HG02642 (cell line): ENCODE results near the gene SSC5D.
"Not testable (repeated sequence)": the region's sequence is repeated elsewhere in the genome, so short reads cannot be mapped to it uniquely, and the experiment has no call there.

Source experiments
- ATAC-seq: cut with Tn5 transposase; IDR thresholded peaks from one replicate; pipeline ENCODE4 v1.9.1; 2021; ENCODE audit warnings: mild to moderate bottlenecking; ENCODE audit not compliant: unreplicated experiment, poor library complexity

The SSC5D gene

DNA sequence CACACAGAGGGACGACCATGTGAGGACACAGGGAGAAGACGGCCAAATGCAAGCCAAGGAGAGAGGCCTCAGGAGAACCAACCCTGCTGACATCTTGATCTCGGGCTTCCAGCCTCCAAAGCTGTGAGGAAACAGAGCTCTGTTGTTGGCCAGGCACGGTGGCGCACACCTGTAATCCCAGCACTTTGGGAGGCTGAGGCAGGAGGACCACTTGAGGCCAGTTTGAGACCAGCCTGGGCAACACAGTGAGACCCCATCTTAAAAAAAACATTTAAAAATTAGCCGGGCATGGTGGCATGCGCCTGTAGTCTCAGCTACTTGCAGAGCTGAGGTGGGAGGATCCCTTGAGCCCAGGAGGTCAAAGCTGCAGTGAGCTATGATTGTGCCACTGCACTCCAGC lies 46.0 kb downstream of the SSC5D start:
- not testable (repeated sequence) for ATAC-seq

DNA sequence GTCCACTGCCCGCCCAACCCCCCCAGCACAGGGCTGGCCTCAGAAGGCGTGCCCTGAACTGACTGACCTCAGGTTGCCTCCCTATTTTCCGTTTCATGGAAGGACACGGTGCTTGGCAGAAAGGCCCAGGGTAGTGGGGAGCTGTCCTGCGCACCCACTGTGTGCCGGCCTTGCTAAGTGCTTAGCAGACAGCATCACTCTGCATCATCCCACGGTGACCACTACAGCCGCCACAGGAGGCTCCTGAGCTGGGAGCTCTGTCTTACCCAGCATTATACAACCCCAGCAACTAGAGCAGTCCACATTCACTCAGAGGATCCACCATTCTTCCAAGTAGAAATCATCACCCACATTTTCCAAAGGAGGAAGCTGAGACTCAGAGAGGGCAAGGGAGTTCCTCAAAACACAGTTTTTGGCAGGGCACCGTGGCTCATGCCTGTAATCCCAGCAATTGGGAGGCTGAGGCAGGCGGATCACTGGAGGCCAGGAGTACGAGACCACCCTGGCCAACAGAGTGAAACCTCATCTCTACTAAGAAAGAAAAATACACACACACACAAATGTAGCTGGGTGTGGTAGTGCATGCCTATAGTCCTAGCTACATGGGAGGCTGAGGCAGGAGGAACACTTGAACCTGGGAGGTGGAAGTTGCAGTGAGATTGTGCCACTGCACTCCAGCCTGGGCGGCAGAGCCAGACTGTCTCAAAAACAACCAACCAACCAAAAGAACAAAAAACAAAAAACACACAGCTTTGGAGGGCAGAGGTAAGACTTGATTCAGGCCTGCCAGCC lies 47.1 kb downstream of the SSC5D start:
- ATAC-seq, result no peak

- no peak for ATAC-seq
Observed at GRCh38 chr19:55535965-55536350, 47.7 kb downstream of the SSC5D start.

DNA sequence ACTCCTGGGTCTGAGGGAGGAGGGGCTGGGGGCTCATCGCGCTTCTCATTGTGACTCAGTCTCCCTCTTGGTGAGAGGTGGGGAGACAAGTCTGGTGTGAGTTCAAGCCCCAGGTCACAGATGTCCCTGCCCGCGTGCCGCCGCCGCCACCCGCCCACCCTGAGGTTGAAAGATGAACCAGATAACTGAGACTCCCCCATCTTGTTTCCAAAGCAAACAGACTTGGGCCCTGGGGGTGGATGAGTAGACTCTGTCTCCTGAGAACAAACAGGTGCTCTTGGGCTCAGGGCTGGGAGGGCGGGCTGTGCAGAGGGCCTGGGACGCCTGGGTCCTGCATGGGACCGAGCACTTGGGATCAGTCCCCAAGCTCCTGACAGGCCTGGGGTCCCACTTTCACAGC lies 48.1 kb downstream of the SSC5D start:
- ATAC-seq, result no peak

- no peak for ATAC-seq
Observed at GRCh38 chr19:55536951-55537740, 48.9 kb downstream of the SSC5D start, which contains the start of gene SBK2. TSS of gene SBK2 (minus strand) at chr19:55537133. CDS start at chr19:55536294, 839 bp downstream.

DNA sequence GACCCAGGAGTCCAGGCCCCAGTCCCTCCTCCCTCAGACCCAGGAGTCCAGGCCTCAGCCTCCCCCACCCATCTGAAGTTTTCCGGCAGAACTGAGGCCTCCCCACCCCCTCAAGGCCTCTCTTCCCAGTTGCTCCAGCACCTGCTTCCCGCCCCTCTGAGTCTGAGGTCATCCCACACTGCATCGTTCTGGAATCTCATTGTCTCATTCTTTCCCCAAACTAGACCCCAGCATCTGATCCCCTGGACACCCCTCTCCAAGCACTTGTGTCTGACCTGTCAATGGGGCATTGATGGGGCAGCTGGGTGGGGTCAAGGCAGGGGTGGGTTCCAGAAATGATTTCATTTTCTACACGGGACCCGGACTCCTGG lies 49.5 kb downstream of the SSC5D start:
- no peak for ATAC-seq

DNA sequence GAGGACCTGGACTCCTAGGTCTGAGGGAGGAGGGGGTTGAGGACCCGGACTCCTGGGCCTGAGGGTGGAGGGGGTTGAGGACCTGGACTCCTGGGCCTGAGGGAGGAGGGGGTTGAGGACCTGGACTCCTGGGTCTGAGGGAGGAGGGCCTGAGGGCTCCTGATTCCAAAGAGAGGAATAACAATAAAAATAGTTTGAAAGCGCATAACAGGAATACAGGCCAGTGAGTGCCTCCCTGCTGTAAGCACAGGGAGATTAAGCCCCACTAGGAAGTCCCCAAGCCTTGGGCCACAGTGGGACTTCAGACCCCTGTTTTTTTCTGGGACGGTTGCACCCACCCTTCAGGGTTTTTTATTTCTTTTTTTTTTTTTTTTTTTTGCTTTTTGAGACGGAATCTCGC lies 49.9 kb downstream of the SSC5D start:
- no peak for ATAC-seq

GRCh38 chr19:55539090-55539984 lies 51.1 kb downstream of the SSC5D start:
- no peak for ATAC-seq

DNA sequence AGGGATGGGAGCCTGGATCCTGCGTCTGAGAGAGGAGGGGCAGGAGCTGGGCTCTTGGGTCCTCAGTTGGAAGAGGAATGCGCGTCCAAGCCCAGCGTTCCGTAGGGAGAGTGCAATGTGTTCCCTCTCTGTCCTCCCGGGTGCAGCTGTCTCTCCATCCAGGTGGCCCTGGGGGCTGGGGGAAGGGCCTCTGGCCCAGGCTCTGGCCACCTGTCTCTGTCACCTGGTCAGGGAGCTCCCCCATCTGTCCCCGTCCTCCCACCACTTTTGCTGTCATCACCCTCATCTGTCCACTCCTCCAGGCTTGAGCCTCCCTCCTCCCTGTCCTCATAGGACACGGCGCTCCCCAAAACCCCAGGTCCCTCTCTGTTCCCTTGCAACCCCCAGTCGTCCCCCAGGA lies 52.4 kb downstream of the SSC5D start:
- ATAC-seq, result no peak

DNA sequence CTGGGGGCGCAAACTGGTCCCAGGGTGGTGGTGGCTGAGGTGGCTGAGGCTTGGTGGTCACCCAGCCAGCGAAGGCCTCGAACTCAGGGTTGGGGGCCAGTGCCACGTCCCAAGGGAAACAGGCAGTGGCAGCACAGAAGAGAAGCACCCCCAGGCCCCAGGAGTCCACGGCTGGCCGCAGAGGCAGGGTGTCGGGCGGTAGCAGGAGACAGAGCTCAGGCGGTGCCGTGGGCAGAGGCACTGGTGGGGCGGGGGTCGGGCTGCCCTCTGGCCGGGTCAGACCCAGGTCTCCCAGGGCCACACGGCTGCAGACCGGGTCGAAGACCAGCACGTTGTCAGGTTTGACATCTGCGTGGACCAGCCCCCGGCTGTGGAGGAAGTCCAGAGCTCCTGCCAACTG lies 52.9 kb downstream of the SSC5D start:
- no peak for ATAC-seq

DNA sequence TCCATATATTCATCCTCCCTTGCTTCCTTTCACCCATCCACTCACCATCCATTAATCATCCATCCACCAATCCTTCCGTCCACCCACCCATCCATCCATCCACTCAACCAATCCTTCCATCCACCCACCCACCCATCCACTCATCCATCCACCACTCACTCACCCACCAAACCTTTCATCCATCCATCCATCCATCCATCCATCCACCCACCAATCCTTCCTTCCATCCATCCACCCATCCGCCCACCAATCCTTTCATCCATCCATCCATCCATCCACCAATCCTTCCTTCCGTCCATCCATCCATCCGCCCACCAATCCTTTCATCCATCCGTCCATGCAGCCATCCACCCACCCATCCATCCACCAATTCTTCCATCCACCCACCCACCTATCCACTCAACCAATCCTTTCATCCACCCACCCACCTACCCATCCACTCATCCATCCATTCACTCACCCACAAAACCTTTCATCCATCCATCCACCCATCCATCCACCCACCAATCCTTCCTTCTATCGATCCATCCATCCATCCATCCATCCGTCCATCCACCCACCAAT lies 54.1 kb downstream of the SSC5D start:
- ATAC-seq, result no peak

GRCh38 chr19:55543567-55543966 lies 55.3 kb downstream of the SSC5D start:
- ATAC-seq, result no peak

- ATAC-seq, result no peak
Observed at GRCh38 chr19:55544014-55544413, 55.8 kb downstream of the SSC5D start.

DNA sequence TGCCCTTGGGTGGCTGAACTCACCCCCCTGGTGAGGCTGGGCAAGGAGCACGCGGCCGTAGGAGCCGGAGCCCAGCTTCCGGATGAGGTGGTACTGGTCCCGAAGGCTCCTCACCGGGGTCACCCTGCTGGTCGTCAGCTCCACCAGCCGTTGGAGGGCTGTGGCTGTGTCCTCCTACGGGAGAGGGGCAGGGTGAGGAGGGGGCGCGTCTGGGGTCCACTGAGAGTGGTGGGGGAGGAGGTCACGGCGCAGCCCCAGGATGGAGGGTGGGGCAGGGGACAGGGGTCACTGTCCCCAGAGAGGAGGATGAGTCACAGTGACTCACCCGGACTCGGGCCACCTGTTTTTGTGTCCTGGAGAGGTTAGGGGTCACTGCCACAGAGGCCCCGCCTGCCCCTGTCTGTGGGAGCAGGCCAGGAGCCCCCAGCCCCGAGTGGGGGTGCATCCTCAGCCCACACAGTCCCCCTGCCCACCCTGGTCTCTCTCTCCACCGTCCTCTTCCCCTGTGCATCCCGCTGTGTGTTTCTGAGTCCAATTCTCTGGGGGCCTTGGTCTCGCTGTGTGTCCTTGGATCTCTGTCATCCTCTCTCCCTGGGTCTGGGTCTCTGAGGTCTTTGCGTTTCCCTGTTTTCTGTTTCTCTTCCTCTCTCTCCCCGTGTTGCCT lies 56.7 kb downstream of the SSC5D start:
- ATAC-seq, result no peak

DNA sequence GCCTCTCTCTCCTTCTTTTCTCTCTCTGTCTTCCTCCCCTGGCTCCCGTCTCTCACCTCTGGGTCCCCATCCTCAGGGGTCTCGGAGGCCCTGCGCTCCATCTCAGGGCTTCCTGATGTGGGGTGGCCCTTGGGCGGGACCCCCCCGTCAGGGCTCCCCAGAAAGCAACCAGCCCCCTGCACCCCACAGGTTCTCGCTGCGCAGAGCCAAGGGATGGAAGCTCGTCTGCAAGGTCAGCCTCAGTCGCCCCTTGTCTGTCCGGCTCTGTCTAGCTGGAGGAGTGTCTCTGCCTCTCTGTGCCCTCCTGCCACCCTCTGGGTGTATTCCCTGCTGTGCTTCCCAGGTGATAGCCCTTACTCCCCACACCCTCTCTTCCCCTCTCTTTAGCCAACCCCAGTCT lies 57.2 kb downstream of the SSC5D start, which contains the start of gene SBK3:
Gene SBK3 (minus strand): TSS at position 101 of the 400 bp plus-strand sequence. CDS start 0 bp downstream, at position 101.
- ATAC-seq, result no peak

GRCh38 chr19:55546011-55546410 lies 57.8 kb downstream of the SSC5D start:
- no peak for ATAC-seq

- no peak for ATAC-seq
Observed at GRCh38 chr19:55546822-55547614, 58.8 kb downstream of the SSC5D start.

DNA sequence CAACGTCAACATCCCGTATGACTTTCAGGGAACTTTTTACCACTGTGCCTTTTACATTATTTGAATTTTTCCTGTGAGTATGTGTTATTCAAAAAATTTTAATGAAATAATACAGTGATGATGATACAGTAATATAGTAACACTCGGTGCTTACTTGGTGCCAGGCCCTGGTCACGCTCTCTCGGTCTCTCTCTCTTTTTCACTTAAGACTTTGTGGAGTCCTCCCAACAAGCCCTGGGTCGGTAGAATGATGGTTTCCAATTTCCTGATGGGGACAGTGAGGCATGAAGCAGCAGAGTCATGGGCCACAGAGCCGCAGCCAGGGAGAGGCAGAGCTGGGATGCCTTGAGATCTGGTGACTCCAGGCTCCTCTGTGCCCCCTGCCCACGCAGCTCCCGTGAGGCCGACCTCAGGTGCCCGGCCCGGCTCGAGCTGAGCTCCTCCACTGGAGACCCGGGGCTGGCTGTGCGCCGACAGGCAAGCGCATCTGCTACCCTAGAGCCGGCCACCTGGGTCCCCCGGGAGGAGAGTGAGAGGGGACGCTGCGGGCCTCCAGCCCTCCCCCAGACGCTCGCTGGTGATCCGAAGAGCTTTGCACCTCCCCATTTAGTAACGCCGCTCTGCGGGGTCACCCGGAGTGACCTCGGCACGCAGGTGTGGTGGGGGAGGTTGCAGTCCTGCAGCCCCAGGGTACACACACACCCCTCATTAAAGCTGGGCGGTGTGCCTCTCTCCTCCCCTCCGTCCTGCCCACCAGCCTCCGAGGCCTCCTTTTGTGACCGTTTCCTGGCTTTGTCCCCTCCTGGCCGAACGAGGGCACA lies 61.5 kb downstream of the SSC5D start:
- ATAC-seq, result no peak
